ENCODE data around the gene PIGL.

DNA sequence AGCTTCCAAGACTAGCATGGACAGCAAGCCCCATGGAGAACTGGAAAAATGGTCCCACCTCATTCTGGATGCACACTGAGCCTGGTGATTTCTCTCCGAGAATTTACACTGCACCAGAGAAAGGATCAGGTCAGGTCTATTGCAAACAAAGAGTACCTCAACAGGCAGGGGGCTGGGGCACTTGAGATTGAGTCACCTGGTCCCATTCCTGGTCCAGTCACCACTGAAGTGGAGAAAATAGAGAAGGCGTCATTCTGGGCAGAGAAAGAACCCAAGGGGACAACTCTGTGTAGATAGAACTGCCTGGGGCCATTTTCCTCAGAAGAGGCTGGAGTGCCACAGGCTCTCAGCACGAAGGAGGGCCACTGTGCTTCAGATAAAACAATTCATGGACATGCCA lies 97.8 kb downstream of the PIGL start:
- TF ChIP-seq, protein P1, sequence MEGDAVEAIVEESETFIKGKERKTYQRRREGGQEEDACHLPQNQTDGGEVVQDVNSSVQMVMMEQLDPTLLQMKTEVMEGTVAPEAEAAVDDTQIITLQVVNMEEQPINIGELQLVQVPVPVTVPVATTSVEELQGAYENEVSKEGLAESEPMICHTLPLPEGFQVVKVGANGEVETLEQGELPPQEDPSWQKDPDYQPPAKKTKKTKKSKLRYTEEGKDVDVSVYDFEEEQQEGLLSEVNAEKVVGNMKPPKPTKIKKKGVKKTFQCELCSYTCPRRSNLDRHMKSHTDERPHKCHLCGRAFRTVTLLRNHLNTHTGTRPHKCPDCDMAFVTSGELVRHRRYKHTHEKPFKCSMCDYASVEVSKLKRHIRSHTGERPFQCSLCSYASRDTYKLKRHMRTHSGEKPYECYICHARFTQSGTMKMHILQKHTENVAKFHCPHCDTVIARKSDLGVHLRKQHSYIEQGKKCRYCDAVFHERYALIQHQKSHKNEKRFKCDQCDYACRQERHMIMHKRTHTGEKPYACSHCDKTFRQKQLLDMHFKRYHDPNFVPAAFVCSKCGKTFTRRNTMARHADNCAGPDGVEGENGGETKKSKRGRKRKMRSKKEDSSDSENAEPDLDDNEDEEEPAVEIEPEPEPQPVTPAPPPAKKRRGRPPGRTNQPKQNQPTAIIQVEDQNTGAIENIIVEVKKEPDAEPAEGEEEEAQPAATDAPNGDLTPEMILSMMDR (IDR thresholded peaks at IDR 0.05) = no peak
- TF ChIP-seq POLR2A (IDR thresholded peaks at IDR 0.05) = no peak

Measured in breast epithelium (tissue), 3 donors.